HEK293 (cell line): ENCODE measurements around the gene FHAD1.

Experiments used
- CTCF ChIP-seq: fragments of 450-650 bp; formaldehyde crosslinking; IDR thresholded peaks from 2 replicates; pipeline ENCODE4 v1.5.1; 2016; ENCODE audit warnings: missing biosample characterization, missing genetic modification characterization
- SETDB1 ChIP-seq: IDR thresholded peaks from one replicate; pipeline ENCODE4 v1.6.1; 2017; ENCODE audit warnings: mild to moderate bottlenecking, low read length, moderate library complexity, mixed read lengths; ENCODE audit not compliant: insufficient read length
- TCF7L2 ChIP-seq: IDR thresholded peaks from 2 replicates; pipeline ENCODE4 v1.6.1; 2011; ENCODE audit warnings: low read depth, mild to moderate bottlenecking, inconsistent platforms, low read length, moderate library complexity, borderline replicate concordance
- ZBTB7A ChIP-seq: fragments of 450-650 bp; formaldehyde crosslinking; IDR thresholded peaks from 2 replicates; pipeline ENCODE4 v1.5.1; 2016; ENCODE audit warnings: low read depth, missing biosample characterization, missing genetic modification characterization
- ZNF514 ChIP-seq: fragments of 450-650 bp; formaldehyde crosslinking; IDR thresholded peaks from 2 replicates; pipeline ENCODE4 v1.5.1; 2016; ENCODE audit warnings: missing biosample characterization, missing genetic modification characterization
- ZNF544 ChIP-seq: fragments of 450-650 bp; formaldehyde crosslinking; IDR thresholded peaks from 2 replicates; pipeline ENCODE4 v1.5.0; 2017; ENCODE audit warnings: missing biosample characterization, missing genetic modification characterization
- ZNF792 ChIP-seq: fragments of 450-650 bp; formaldehyde crosslinking; IDR thresholded peaks from 2 replicates; pipeline ENCODE4 v1.5.1; 2016; ENCODE audit warnings: missing biosample characterization, missing genetic modification characterization
- ZSCAN18 ChIP-seq: fragments of 450-650 bp; formaldehyde crosslinking; IDR thresholded peaks from 2 replicates; pipeline ENCODE4 v1.5.1; 2016; ENCODE audit warnings: missing biosample characterization, missing genetic modification characterization

GRCh38 chr1:15299179-15299578 is 52.2 kb downstream of the FHAD1 start:
- TF ChIP-seq CTCF (tag by site-specific recombination) (no peak), ZNF544 (tag by site-specific recombination) (no peak), ZSCAN18 (no peak), SETDB1 (no peak), TCF7L2 (no peak), ZNF792 (no peak), ZBTB7A (tag by site-specific recombination) (no peak), ZNF514 (no peak)
